Testis (tissue), 2 donors: ENCODE data around the gene PDE8B.

ENCODE experiments used
- CTCF ChIP-seq, 3 experiments: fragments of 450-650 bp in 2 of 3; fragments of 200-600 bp in 1 of 3; sonication (generic) in 1 of 3; IDR thresholded peaks; one replicate each; pipeline ENCODE4 v1.5.1; 2016 to 2019; ENCODE audit warnings: antibody characterized with exemption in 3 of 3, mild to moderate bottlenecking in 2 of 3, moderate library complexity in 1 of 3
- POLR2A ChIP-seq: fragments of 450-650 bp; IDR thresholded peaks from one replicate; pipeline ENCODE4 v1.6.1; 2017; ENCODE audit warnings: antibody characterized with exemption, mild to moderate bottlenecking, moderate library complexity

- no peak for TF ChIP-seq CTCF (IDR thresholded peaks at IDR 0.05)
- no peak for TF ChIP-seq POLR2A
These were observed 179.7 kb downstream of the PDE8B start for GRCh38 chr5:77390221-77390620.
